ENCODE measurements around the gene RAB7A. TPM values are rescaled to one million over a fixed set of nuclear protein-coding genes. Genes with fewer than 3 reads are reported as not detected.
A peak's percentile ranks its signal among the peaks of the same experiment; 100 is the strongest.

The RAB7A gene
- polyA plus RNA-seq, 1 donor (not counting 4 experiments of a cell fraction or from before 2014, with no cell fraction given): 364 TPM

- TF ChIP-seq EZH2 (IDR thresholded peaks at IDR 0.05; ENCODE audit: low read length) (no peak), CTCF (optimal IDR thresholded peaks at IDR 0.05 in 1 of 3, IDR thresholded peaks at IDR 0.05 in 1 of 3, conservative IDR thresholded peaks at IDR 0.05 in 1 of 3; ENCODE audit: extremely low read depth in 1 of 3, insufficient read depth in 2 of 3, low read length in 3 of 3) (no peak)
- Histone ChIP-seq H3K9ac (ENCODE audit: control insufficient read depth, extremely low read depth, insufficient read depth, low read length) (no peak overlapping the region), H4K20me1 (ENCODE audit: control insufficient read depth, extremely low read depth, insufficient read depth, low read length) (peaks cover 11% of the 10 kb centered on the region), H3K9me3 (ENCODE audit: control insufficient read depth, low read depth, low read length) (no peaks in the 10 kb centered on the region), H3K27ac (ENCODE audit: control insufficient read depth, insufficient read depth, low read length) (peak overlapping the region; percentile 74), H3K27me3 (ENCODE audit: control insufficient read depth, extremely low read depth, insufficient read depth, low read length) (no peaks in the 10 kb centered on the region), H3K4me1 (ENCODE audit: control insufficient read depth, extremely low read depth, insufficient read depth, low read length) (peaks cover 43% of the 10 kb centered on the region), H3K4me3 (ENCODE audit: control insufficient read depth in 2 of 3, extremely low read depth in 1 of 3, insufficient read depth in 2 of 3, low read depth in 1 of 3, low read length in 3 of 3) (no peak overlapping the region), H3K9me1 (ENCODE audit: control insufficient read depth, extremely low read depth, insufficient read depth, low read length) (peaks cover 15% of the 10 kb centered on the region), H3K36me3 (ENCODE audit: control insufficient read depth in 2 of 2, extremely low read depth in 1 of 2, insufficient read depth in 2 of 2, low read length in 2 of 2) (peaks cover 21 to 45% of the 10 kb centered on the region in 2 experiments), H3K4me2 (ENCODE audit: control insufficient read depth, extremely low read depth, insufficient read depth, low read depth, low read length) (no peak overlapping the region), H2AFZ (ENCODE audit: control insufficient read depth, low read length) (no peak overlapping the region), H3K79me2 (ENCODE audit: control insufficient read depth, insufficient read depth, low read length) (peaks cover 41% of the 10 kb centered on the region)
- DNase-seq (ENCODE audit: low read depth, low spot score) (no peak), FAIRE-seq (no peak)
- dilution Hi-C loops (cut with MboI; ENCODE audit: extremely low pct_ligation_motif_present, low sequenced_read_pairs): no loop called here
These were observed 80.6 kb downstream of the RAB7A start for GRCh38 chr3:128806588-128806987.

GRCh38 chr3:128807186-128807830, 81.3 kb downstream of the RAB7A start:
- Histone ChIP-seq H3K4me1 (ENCODE audit: control insufficient read depth, extremely low read depth, insufficient read depth, low read length) (peaks cover 43% of the 10 kb centered on the region), H3K27me3 (ENCODE audit: control insufficient read depth, extremely low read depth, insufficient read depth, low read length) (no peaks in the 10 kb centered on the region), H3K9me3 (ENCODE audit: control insufficient read depth, low read depth, low read length) (no peaks in the 10 kb centered on the region), H3K79me2 (ENCODE audit: control insufficient read depth, insufficient read depth, low read length) (peaks cover 38% of the 10 kb centered on the region), H3K4me2 (ENCODE audit: control insufficient read depth, extremely low read depth, insufficient read depth, low read depth, low read length) (peak overlapping the region; percentile 20), H3K9ac (ENCODE audit: control insufficient read depth, extremely low read depth, insufficient read depth, low read length) (no peak overlapping the region), H4K20me1 (ENCODE audit: control insufficient read depth, extremely low read depth, insufficient read depth, low read length) (peaks cover 11% of the 10 kb centered on the region), H3K9me1 (ENCODE audit: control insufficient read depth, extremely low read depth, insufficient read depth, low read length) (peaks cover 15% of the 10 kb centered on the region), H3K4me3 (ENCODE audit: control insufficient read depth in 2 of 3, extremely low read depth in 1 of 3, insufficient read depth in 2 of 3, low read depth in 1 of 3, low read length in 3 of 3) (no peak overlapping the region), H3K27ac (ENCODE audit: control insufficient read depth, insufficient read depth, low read length) (peak overlapping the region; percentile 28), H3K36me3 (ENCODE audit: control insufficient read depth in 2 of 2, extremely low read depth in 1 of 2, insufficient read depth in 2 of 2, low read length in 2 of 2) (peaks cover 22 to 45% of the 10 kb centered on the region in 2 experiments), H2AFZ (ENCODE audit: control insufficient read depth, low read length) (no peak overlapping the region)
- no peak for FAIRE-seq
- dilution Hi-C loops (cut with MboI; ENCODE audit: extremely low pct_ligation_motif_present, low sequenced_read_pairs): no loop called here
- no peak for TF ChIP-seq EZH2 (IDR thresholded peaks at IDR 0.05; ENCODE audit: low read length)
- TF ChIP-seq CTCF (optimal IDR thresholded peaks at IDR 0.05 in 1 of 3, IDR thresholded peaks at IDR 0.05 in 1 of 3, conservative IDR thresholded peaks at IDR 0.05 in 1 of 3; ENCODE audit: extremely low read depth in 1 of 3, insufficient read depth in 2 of 3, low read length in 3 of 3): no peak
- DNase-seq (ENCODE audit: low read depth, low spot score): no peak
